ENCODE measurements around the gene BCL2L12.
A peak's percentile ranks its signal among the peaks of the same experiment; 100 is the strongest.
"Not testable (repeated sequence)": the region's sequence is repeated elsewhere in the genome, so short reads cannot be mapped to it uniquely, and the experiment has no call there.

BCL2L12 gene, protein sequence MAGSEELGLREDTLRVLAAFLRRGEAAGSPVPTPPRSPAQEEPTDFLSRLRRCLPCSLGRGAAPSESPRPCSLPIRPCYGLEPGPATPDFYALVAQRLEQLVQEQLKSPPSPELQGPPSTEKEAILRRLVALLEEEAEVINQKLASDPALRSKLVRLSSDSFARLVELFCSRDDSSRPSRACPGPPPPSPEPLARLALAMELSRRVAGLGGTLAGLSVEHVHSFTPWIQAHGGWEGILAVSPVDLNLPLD

GRCh38 chr19:49665351-49666119 lies at the start of gene BCL2L12, which contains the start of gene IRF3:
BCL2L12 (plus strand) TSS chr19:49665933; CDS start chr19:49666693, 760 bp downstream.
IRF3 (minus strand) TSS chr19:49665857; CDS start chr19:49664838, 1,019 bp downstream.
- peak; percentile 98 to 99 (median 99) for DNase-seq (ENCODE audit: low read depth in 3 of 3, low spot score in 1 of 3)

GRCh38 chr19:49616532-49616931 lies 49.2 kb upstream of the BCL2L12 start:
- DNase-seq (ENCODE audit: low read depth in 3 of 3, low spot score in 1 of 3): no peak

DNA sequence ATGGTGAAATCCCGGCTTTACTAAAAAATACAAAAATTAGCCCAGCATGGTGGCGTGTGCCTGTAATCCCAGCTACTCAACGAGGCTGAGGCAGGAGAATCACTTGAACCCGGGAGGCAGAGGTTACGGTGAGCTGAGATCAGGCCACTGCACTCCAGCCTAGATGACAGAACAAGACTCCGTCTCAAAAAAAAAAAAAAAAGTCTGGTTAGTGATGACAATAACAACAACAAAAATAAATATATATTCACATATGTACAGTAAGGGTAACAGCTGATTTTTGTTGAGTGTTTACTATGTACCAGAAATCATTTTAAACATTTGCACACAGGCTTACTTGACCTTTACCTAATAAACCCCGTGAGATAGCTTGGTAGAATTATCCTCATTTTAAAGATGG lies 48.8 kb upstream of the BCL2L12 start:
- no peak for DNase-seq (ENCODE audit: low read depth in 3 of 3, low spot score in 1 of 3)

DNA sequence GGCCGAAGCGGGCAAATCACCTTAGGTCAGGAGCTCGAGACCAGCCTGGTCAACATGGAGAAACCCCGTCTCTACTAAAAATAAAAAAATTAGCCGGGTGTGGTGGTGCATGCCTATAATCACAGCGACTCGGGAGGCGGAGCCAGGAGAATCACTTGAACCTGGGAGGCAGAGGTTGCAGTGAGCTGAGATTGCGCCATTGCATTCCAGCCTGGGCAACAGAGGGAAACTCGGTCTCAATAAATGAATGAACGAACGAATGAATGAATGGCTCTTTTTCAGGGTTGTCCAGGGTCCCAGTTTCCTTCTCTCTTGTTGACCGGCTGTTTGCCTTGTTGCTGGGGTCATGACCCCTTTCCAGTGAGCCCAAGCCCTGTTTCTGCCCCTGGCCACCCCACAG lies 47.9 kb upstream of the BCL2L12 start:
- DNase-seq (ENCODE audit: low read depth in 3 of 3, low spot score in 1 of 3): not testable (repeated sequence)

DNA sequence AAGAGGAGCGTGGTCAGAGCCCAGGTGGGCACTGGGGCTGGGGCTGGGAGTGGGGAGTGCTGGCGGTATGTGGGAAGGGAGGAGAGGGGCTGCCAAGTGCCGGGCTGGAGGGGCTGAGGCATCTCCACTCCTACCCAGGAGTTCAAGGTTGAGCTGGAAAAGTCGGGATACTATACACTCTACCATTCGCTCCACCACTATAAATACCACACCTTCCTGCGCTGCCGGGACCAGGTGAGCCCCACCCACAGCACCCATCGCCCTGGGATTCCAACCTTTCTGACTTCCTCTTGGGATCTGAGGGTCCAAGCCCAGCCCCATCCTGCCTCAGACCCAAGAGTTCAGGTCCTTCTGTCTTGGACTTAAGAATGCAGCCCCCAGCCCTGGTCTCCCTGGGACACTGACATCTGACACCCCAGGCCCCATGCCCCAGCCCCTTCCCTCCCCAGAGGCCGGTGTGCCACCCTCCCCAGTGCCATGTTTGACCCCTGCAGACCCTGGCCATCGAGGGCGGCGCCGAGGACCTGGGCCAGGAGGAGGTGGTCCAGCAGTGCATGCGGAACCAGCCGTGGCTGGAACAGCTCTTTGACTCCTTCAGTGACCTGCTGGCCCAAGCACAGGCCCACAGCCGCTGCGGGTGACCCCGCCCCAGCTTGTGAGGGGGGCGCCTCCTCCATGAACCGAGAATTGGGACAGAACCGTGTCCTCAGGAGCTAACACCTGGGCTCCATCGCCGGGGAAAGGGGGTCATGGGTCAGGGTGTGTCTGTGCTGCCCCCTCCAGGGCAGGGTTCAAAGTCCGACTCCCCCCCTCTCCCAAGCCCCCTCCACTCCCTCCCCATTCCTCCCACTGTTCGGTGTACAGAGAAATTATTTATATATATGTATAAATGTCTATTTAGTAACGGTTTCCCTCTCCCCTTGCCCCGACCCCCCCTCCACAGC lies 40.5 kb upstream of the BCL2L12 start:
- DNase-seq (ENCODE audit: low read depth in 3 of 3, low spot score in 1 of 3): no peak

GRCh38 chr19:49626226-49626625 lies 39.5 kb upstream of the BCL2L12 start:
- DNase-seq (ENCODE audit: low read depth in 3 of 3, low spot score in 1 of 3): no peak

DNA sequence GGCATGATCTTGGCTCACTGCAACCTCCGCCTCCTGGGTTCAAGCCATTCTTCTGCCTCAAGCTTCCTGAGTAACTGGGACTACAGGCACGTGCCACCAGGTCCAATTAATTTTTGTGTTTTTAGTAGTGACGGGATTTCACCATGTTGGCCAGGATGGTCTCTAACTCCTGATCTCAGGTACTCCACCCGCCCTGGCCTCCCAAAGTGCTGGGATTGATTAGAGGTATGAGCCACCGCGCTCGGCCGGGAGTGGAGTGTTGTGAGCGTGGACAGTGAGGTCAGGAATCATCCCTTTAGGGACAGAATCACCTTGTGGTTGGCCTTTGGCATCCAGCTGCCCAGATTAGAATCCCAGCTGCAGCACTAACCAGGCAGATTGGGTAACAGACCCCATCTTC lies 36.1 kb upstream of the BCL2L12 start:
- DNase-seq (ENCODE audit: low read depth in 3 of 3, low spot score in 1 of 3): no peak

DNA sequence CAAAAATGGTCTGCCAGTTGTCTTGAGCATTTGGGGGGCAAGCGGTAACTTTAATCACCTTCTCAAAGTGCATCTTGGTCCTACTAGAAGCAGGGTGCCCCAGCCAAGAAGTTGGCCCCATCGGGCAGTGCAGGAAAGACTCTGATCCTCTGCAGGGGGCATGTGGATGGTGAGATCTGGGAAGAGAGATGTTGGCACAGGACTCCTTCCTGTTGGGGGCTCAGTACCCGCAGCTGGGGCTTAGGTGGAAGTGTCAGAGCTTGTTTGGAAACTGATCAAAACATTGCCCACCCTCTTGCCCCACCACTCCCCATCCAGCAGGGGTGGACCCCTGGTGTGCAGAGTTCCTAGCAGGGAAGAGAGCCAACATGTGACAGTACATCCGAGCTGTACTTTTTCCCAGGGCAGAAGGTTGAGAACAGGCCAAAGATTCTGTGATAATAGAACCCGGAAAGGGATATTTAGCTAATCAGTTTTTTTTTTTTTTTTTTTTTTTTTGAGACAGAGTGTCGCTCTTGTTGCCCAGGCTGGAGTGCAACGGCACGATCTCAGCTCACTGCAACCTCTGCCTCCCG lies 34.6 kb upstream of the BCL2L12 start:
- no peak for DNase-seq (ENCODE audit: low read depth in 3 of 3, low spot score in 1 of 3)

- no peak for DNase-seq (ENCODE audit: low read depth in 3 of 3, low spot score in 1 of 3)
These were observed 34.0 kb upstream of the BCL2L12 start for GRCh38 chr19:49631610-49632192.

- no peak for DNase-seq (ENCODE audit: low read depth in 3 of 3, low spot score in 1 of 3)
These were observed 33.2 kb upstream of the BCL2L12 start for GRCh38 chr19:49632576-49632975.

- not testable (repeated sequence) for DNase-seq (ENCODE audit: low read depth in 3 of 3, low spot score in 1 of 3)
These were observed 32.5 kb upstream of the BCL2L12 start for GRCh38 chr19:49633273-49633672.

- DNase-seq (ENCODE audit: low read depth in 3 of 3, low spot score in 1 of 3): no peak
These were observed 30.1 kb upstream of the BCL2L12 start for GRCh38 chr19:49635530-49636232.

GRCh38 chr19:49636233-49636932 lies 29.4 kb upstream of the BCL2L12 start:
- no peak for DNase-seq (ENCODE audit: low read depth in 3 of 3, low spot score in 1 of 3)

DNA sequence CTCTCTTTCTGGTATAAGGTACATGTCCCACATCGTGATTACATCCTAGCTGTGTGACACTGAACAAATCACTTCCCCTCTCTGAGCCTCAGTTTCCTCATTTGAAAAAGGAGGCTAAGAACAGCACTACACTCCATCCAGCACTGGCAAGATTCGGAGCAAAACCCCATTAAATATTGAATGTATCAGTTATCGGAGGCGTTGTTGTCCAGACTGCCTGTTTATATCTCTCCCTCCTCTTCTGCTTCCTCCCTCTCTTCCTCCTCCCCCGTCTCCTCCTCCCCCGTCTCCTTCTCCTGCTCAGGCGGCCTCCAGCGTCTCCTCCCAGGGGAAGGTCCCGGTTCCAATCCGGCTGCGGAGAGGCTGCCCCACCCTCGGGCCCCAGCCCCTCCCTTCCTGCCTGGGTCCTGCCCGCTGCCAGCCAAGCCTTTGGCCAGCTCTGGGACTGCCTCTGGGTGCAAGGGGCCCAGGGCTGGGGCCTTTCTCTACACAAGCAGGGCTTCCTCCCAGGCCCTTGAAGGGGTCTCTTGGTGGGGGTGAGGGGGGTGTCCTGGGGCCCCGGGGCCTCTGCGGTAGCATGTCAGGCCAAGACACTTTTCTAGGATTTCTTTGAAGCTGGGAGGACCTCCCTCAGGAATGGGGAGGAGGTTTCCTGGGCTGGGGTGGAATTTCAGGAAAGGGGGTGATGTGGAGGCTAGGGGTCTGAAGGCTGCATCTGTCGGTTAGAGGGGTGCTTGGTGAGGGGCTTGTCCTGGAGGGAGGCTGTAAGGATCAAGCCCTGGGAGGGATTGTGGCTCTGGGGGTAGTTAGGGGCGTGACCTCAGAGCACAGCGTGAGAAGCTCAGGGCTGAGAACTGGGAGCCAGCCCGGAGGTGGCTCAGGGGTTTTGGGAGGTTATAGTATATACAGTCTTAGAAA lies 27.7 kb upstream of the BCL2L12 start:
- no peak for DNase-seq (ENCODE audit: low read depth in 3 of 3, low spot score in 1 of 3)

DNA sequence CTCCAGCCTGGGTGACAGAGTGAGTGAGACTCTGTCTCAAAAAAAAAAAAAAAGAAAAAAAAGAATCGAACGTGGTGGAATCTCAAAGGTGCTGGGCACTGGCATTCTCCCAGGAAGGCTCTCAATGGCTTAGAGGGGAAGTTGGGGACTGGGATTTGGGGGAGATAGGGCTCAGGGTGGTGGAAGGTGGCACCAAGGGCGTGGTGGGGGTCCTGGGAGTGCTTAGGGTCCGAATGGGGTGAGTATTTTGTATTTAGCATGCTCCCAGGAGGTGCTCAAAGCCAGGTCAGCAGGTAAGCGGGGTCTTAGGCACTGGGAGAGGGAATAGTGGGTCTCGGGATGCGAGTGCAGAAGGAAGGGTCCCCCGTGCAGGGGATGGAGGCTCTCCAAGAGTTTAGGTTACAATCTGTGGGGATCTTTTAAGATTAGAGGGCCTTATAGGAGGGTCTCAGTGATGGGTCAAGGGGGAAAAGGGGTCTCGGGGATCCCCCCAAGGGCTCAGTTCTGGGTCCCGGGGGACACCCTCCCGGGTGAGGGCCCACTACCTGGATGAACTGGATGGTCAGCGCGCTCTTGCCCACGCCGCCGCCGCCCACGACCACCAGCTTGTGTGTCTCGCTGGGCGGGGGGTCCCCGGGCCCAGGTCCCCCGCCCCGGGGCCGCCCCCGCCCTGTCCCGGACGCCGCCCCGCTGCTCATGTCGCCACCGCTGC lies 26.2 kb upstream of the BCL2L12 start:
- no peak for DNase-seq (ENCODE audit: low read depth in 3 of 3, low spot score in 1 of 3)

GRCh38 chr19:49640113-49640898 lies 25.4 kb upstream of the BCL2L12 start, which contains the start of gene RRAS:
RRAS (minus strand) TSS chr19:49640143; CDS start chr19:49640098, 45 bp downstream.
- DNase-seq (ENCODE audit: low read depth in 3 of 3, low spot score in 1 of 3): peak; percentile 98 to 99 (median 99)
